MM.1S (cell line): ENCODE results near the gene PICK1.

Experiments
- DNase-seq: peaks from one replicate; pipeline ENCODE4 v3.0.0-alpha.2; 2015
- H2AFZ ChIP-seq: fragments of 300-600 bp; sonication (generic); 2 replicates; pipeline ENCODE4 v1.6.0; 2016; ENCODE audit warnings: antibody characterized with exemption, low read length
- H3F3A ChIP-seq: fragments of 300-600 bp; sonication (generic); 2 replicates; pipeline ENCODE4 v1.6.1; 2016; ENCODE audit warnings: mild to moderate bottlenecking, antibody characterized with exemption, low read length, moderate library complexity, mixed read lengths; ENCODE audit not compliant: insufficient read depth
- H3K27ac ChIP-seq: fragments of 300-600 bp; sonication (generic); 2 replicates; pipeline ENCODE4 v1.5.1; 2016; ENCODE audit warnings: mild to moderate bottlenecking, low read length
- H3K27me3 ChIP-seq: fragments of 300-600 bp; sonication (generic); replicated peaks from 2 replicates; pipeline ENCODE4 v1.6.0; 2016; ENCODE audit warnings: low read length; ENCODE audit not compliant: insufficient read depth
- H3K36me3 ChIP-seq: fragments of 300-600 bp; sonication (generic); replicated peaks from 2 replicates; pipeline ENCODE4 v1.6.1; 2016; ENCODE audit warnings: mild to moderate bottlenecking, low read length, mixed read lengths; ENCODE audit not compliant: insufficient read depth
- H3K4me1 ChIP-seq: fragments of 300-600 bp; sonication (generic); 2 replicates; pipeline ENCODE4 v1.6.1; 2016; ENCODE audit warnings: low read length, mixed read lengths
- H3K4me2 ChIP-seq: fragments of 300-600 bp; sonication (generic); 2 replicates; pipeline ENCODE4 v1.6.0; 2016; ENCODE audit warnings: low read depth, low read length
- H3K4me3 ChIP-seq: fragments of 300-600 bp; sonication (generic); 2 replicates; pipeline ENCODE4 v1.5.1; 2016; ENCODE audit warnings: low read length, mixed read lengths
- H3K79me2 ChIP-seq: fragments of 300-600 bp; sonication (generic); 2 replicates; pipeline ENCODE4 v1.6.1; 2016; ENCODE audit warnings: mixed run types, low read length, mixed read lengths
- H3K9ac ChIP-seq: fragments of 300-600 bp; sonication (generic); 2 replicates; pipeline ENCODE4 v1.6.1; 2016; ENCODE audit warnings: low read length, mixed read lengths
- H3K9me2 ChIP-seq: fragments of 300-600 bp; sonication (generic); replicated peaks from 2 replicates; pipeline ENCODE4 v1.6.1; 2016; ENCODE audit warnings: mild to moderate bottlenecking, low read length, mixed read lengths; ENCODE audit not compliant: insufficient read depth
- H3K9me3 ChIP-seq: fragments of 300-600 bp; sonication (generic); replicated peaks from 2 replicates; pipeline ENCODE4 v1.6.1; 2016; ENCODE audit warnings: mild to moderate bottlenecking, low read length, mixed read lengths; ENCODE audit not compliant: insufficient read depth
- H4K20me1 ChIP-seq: fragments of 300-600 bp; sonication (generic); 2 replicates; pipeline ENCODE4 v1.6.1; 2016; ENCODE audit warnings: mild to moderate bottlenecking, low read length, moderate library complexity, mixed read lengths; ENCODE audit not compliant: insufficient read depth
- EZH2 ChIP-seq: fragments of 300-600 bp; sonication (generic); optimal IDR thresholded peaks from 2 replicates; pipeline ENCODE3; 2017; ENCODE audit warnings: low read depth, mild to moderate bottlenecking, antibody characterized with exemption, low read length, mixed read lengths
- EZH2phosphoT487 ChIP-seq: fragments of 300-600 bp; sonication (generic); IDR thresholded peaks from 2 replicates; pipeline ENCODE4 v1.6.1; 2018; ENCODE audit warnings: antibody characterized with exemption, low read length
- TF ChIP-seq, protein P1 (sequence below): fragments of 300-600 bp; sonication (generic); IDR thresholded peaks from 2 replicates; pipeline ENCODE4 v1.5.1; 2016; ENCODE audit warnings: antibody characterized with exemption, low read length, mixed read lengths

The PICK1 gene

DNA sequence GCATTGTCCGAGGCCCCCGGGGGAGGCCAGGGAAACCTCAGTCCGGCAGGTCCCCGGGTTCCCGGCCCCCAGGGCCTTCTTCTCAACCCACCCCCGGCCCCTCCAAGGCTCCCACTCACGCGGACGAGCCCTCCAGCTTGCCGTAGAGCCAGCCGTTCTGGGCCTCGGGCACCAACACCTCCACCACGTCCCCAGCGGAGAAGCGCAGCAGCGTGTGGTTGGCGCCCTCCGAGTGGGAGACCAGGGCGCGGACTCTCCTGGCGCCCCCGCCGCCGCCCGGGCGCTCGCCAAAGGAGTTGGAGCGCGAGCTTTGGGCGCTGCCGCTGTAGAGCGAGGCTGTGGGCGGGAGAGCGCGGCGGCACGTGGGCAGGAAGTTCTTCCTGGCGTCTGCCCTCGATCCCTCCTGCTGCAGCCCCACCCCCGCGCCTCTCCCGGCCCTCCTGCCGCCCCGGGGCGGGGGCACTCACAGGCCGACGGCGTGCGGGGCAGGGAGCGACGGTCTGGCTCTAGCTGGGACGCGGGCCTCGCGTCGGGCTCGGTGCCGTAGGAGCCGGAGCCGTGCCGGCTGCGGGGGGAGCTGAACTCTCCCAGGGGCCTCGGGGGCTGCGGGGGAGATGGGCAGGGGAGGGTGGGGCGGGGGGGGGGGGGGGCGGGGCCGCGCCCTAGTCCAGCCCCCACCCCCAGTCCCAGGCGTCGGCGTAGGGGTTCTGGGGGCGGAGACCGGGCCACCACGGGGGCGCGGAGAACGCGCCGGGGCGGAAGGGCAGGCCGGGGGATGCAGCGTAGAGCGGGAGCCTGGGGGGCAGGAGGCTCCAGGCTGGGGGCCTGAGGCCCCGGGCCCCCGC lies 31.6 kb downstream of the PICK1 start:
- Histone ChIP-seq H2AFZ (no peak overlapping the region), H3K9me3 (no peaks in the 10 kb centered on the region), H3K9ac (no peak overlapping the region), H4K20me1 (no peaks in the 10 kb centered on the region), H3K9me2 (no peaks in the 10 kb centered on the region), H3K27me3 (no peaks in the 10 kb centered on the region), H3K4me3 (no peak overlapping the region), H3K4me1 (no peaks in the 10 kb centered on the region), H3F3A (no peaks in the 10 kb centered on the region), H3K79me2 (no peaks in the 10 kb centered on the region), H3K36me3 (no peaks in the 10 kb centered on the region), H3K27ac (no peak overlapping the region), H3K4me2 (no peak overlapping the region)
- no peak for DNase-seq
- TF ChIP-seq EZH2, result no peak

DNA sequence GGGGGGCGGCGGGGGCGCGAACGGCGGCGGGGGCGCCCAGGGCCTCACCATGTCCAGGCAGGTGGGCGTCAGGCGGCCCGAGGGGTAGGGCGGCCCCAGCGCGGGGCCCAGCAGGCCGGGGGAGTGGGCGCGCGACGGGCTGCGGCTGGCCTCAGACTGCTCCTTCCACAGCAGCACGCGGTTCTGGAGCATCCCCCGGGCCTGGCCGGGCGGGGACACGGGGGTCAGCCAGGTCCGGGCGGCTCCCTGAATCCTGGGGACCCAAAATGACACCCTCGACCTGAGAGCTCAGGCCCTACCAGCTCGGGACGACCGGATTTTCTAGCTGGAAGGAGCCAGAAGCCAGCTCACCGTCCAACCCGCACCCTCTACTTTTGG lies 32.3 kb downstream of the PICK1 start:
- Histone ChIP-seq H2AFZ (no peak overlapping the region), H3K9me2 (no peaks in the 10 kb centered on the region), H3K4me3 (no peak overlapping the region), H4K20me1 (no peaks in the 10 kb centered on the region), H3K27me3 (no peaks in the 10 kb centered on the region), H3K4me1 (no peaks in the 10 kb centered on the region), H3F3A (no peaks in the 10 kb centered on the region), H3K9me3 (no peaks in the 10 kb centered on the region), H3K36me3 (no peaks in the 10 kb centered on the region), H3K4me2 (no peak overlapping the region), H3K27ac (no peak overlapping the region), H3K79me2 (no peaks in the 10 kb centered on the region), H3K9ac (no peak overlapping the region)
- TF ChIP-seq EZH2 (no peak), EZH2phosphoT487 (no peak)
- TF ChIP-seq, protein P1, sequence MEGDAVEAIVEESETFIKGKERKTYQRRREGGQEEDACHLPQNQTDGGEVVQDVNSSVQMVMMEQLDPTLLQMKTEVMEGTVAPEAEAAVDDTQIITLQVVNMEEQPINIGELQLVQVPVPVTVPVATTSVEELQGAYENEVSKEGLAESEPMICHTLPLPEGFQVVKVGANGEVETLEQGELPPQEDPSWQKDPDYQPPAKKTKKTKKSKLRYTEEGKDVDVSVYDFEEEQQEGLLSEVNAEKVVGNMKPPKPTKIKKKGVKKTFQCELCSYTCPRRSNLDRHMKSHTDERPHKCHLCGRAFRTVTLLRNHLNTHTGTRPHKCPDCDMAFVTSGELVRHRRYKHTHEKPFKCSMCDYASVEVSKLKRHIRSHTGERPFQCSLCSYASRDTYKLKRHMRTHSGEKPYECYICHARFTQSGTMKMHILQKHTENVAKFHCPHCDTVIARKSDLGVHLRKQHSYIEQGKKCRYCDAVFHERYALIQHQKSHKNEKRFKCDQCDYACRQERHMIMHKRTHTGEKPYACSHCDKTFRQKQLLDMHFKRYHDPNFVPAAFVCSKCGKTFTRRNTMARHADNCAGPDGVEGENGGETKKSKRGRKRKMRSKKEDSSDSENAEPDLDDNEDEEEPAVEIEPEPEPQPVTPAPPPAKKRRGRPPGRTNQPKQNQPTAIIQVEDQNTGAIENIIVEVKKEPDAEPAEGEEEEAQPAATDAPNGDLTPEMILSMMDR, result no peak
- no peak for DNase-seq

DNA sequence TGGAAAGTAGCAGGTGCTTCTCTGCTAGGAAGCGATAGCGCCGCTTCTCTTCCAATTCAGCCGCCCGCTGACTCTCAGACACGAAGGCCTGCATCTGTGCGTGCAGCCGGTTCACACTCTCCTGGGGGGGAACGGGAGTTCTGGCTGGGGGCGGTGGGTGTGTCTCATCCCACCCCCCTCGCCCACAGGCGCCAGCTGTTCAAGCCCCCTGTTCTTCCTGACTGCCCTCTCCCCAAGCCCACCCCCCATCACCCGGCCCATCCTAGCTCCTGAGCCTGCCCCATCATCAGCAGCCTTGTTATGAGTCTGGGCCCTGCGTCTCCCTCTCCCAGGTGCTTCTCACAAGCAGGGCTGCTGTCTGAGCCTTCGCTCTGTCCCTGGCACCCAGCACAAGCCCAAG lies 39.9 kb downstream of the PICK1 start:
- DNase-seq, result no peak
- H3K4me2 ChIP-seq, result no peak overlapping the region
- H3K27ac ChIP-seq, result no peak overlapping the region
- no peaks in the 10 kb centered on the region for H3K36me3 ChIP-seq
- H3K9me3 ChIP-seq, result no peaks in the 10 kb centered on the region
- H3K79me2 ChIP-seq, result no peaks in the 10 kb centered on the region
- H3K9ac ChIP-seq, result no peak overlapping the region
- H3F3A ChIP-seq, result no peaks in the 10 kb centered on the region
- no peaks in the 10 kb centered on the region for H3K27me3 ChIP-seq
- H3K4me1 ChIP-seq, result no peaks in the 10 kb centered on the region
- no peak for TF ChIP-seq EZH2phosphoT487
- TF ChIP-seq, protein P1, result no peak
- no peak for TF ChIP-seq EZH2
- no peaks in the 10 kb centered on the region for H4K20me1 ChIP-seq
- no peaks in the 10 kb centered on the region for H3K9me2 ChIP-seq
- H3K4me3 ChIP-seq, result no peak overlapping the region
- no peak overlapping the region for H2AFZ ChIP-seq
